ENCODE measurements around the gene NOXA1.
"Not testable (repeated sequence)": the region's sequence is repeated elsewhere in the genome, so short reads cannot be mapped to it uniquely, and the experiment has no call there.

The NOXA1 gene

GRCh38 chr9:137406085-137406760 lies 17.0 kb upstream of the NOXA1 start:
- DNase-seq (ENCODE audit: insufficient read length, low spot score) (no peak), FAIRE-seq (no peak)
- TF ChIP-seq POLR2A (IDR thresholded peaks at IDR 0.05; ENCODE audit: low read depth, low read length) = no peak

GRCh38 chr9:137406876-137407589 lies 16.2 kb upstream of the NOXA1 start:
- DNase-seq (ENCODE audit: insufficient read length, low spot score) (no peak), FAIRE-seq (no peak)
- TF ChIP-seq POLR2A (IDR thresholded peaks at IDR 0.05; ENCODE audit: low read depth, low read length) = no peak

- FAIRE-seq (no peak), DNase-seq (ENCODE audit: insufficient read length, low spot score) (no peak)
- no peak for TF ChIP-seq POLR2A (IDR thresholded peaks at IDR 0.05; ENCODE audit: low read depth, low read length)
Measured at GRCh38 chr9:137407590-137408300, 15.4 kb upstream of the NOXA1 start.

GRCh38 chr9:137408651-137409405 lies 14.4 kb upstream of the NOXA1 start:
- DNase-seq (ENCODE audit: insufficient read length, low spot score) (no peak), FAIRE-seq (no peak)
- TF ChIP-seq POLR2A (IDR thresholded peaks at IDR 0.05; ENCODE audit: low read depth, low read length) = no peak

- no peak for DNase-seq (ENCODE audit: insufficient read length, low spot score)
- no peak for FAIRE-seq
- TF ChIP-seq POLR2A (IDR thresholded peaks at IDR 0.05; ENCODE audit: low read depth, low read length) = no peak
Measured at GRCh38 chr9:137409515-137409914, 13.7 kb upstream of the NOXA1 start.

GRCh38 chr9:137410236-137410890 lies 12.8 kb upstream of the NOXA1 start:
- not testable (repeated sequence) for FAIRE-seq; DNase-seq (ENCODE audit: insufficient read length, low spot score)

- DNase-seq (ENCODE audit: insufficient read length, low spot score) = no peak
- no peak for TF ChIP-seq POLR2A (IDR thresholded peaks at IDR 0.05; ENCODE audit: low read depth, low read length)
- no peak for FAIRE-seq
Measured at GRCh38 chr9:137410891-137411249, 12.3 kb upstream of the NOXA1 start.

GRCh38 chr9:137411260-137411644 lies 11.9 kb upstream of the NOXA1 start:
- peak; percentile 70 for DNase-seq (ENCODE audit: insufficient read length, low spot score)
- no peak for TF ChIP-seq POLR2A (IDR thresholded peaks at IDR 0.05; ENCODE audit: low read depth, low read length)
- no peak for FAIRE-seq

- peak; percentile 75 for FAIRE-seq
Measured at GRCh38 chr9:137411645-137412380, 11.4 kb upstream of the NOXA1 start.

GRCh38 chr9:137412431-137412830 lies 10.8 kb upstream of the NOXA1 start:
- FAIRE-seq (no peak), DNase-seq (ENCODE audit: insufficient read length, low spot score) (peak; percentile 84)
- TF ChIP-seq POLR2A (IDR thresholded peaks at IDR 0.05; ENCODE audit: low read depth, low read length) = no peak

More at GRCh38 chr9:137411645-137412380, 11.4 kb upstream of the NOXA1 start:
- DNase-seq (ENCODE audit: insufficient read length, low spot score) = peak; percentile 99
- no peak for TF ChIP-seq POLR2A (IDR thresholded peaks at IDR 0.05; ENCODE audit: low read depth, low read length)

- TF ChIP-seq POLR2A (IDR thresholded peaks at IDR 0.05; ENCODE audit: low read depth, low read length) = no peak
- FAIRE-seq = no peak
- DNase-seq (ENCODE audit: insufficient read length, low spot score) = no peak
Measured at GRCh38 chr9:137415451-137415850, 7.7 kb upstream of the NOXA1 start.

- FAIRE-seq = no peak
- no peak for DNase-seq (ENCODE audit: insufficient read length, low spot score)
- no peak for TF ChIP-seq POLR2A (IDR thresholded peaks at IDR 0.05; ENCODE audit: low read depth, low read length)
Measured at GRCh38 chr9:137416006-137416562, 7.1 kb upstream of the NOXA1 start.
